BE2C (cell line): ENCODE results near the gene GAD1.

Experiments
- DNase-seq: peaks from one replicate; pipeline ENCODE4 v3.0.0-alpha.2; 2020
- H3K27me3 ChIP-seq: fragments of 250-450 bp; sonication (Bioruptor Pico); 2 replicates; pipeline ENCODE4 v1.5.1; 2020; ENCODE audit warnings: mild to moderate bottlenecking
- H3K36me3 ChIP-seq: fragments of 250-450 bp; sonication (Bioruptor Pico); 2 replicates; pipeline ENCODE4 v1.5.1; 2020; ENCODE audit warnings: mild to moderate bottlenecking
- H3K4me1 ChIP-seq: fragments of 250-450 bp; sonication (Bioruptor Pico); 2 replicates; pipeline ENCODE4 v1.5.1; 2020
- H3K4me3 ChIP-seq: 2 replicates; pipeline ENCODE4 v1.5.1; 2011; ENCODE audit warnings: low read depth, low read length
- H3K9me3 ChIP-seq: fragments of 250-450 bp; sonication (Bioruptor Pico); 2 replicates; pipeline ENCODE4 v1.5.1; 2020
- CTCF ChIP-seq: IDR thresholded peaks from 2 replicates; pipeline ENCODE4 v1.5.1; 2012; ENCODE audit warnings: mild to moderate bottlenecking, low read depth, low read length

Gene GAD1

GRCh38 chr2:170823898-170824215 lies 7.2 kb downstream of the GAD1 start:
- H3K9me3 ChIP-seq, result no peaks in the 10 kb centered on the region
- H3K4me3 ChIP-seq, result no peak overlapping the region
- H3K27me3 ChIP-seq, result peaks cover 62% of the 10 kb centered on the region
- TF ChIP-seq CTCF, result no peak
- H3K4me1 ChIP-seq, result no peaks in the 10 kb centered on the region
- no peaks in the 10 kb centered on the region for H3K36me3 ChIP-seq
- no peak for DNase-seq

- Histone ChIP-seq H3K4me3 (no peak overlapping the region), H3K36me3 (no peaks in the 10 kb centered on the region), H3K9me3 (no peaks in the 10 kb centered on the region), H3K4me1 (no peaks in the 10 kb centered on the region), H3K27me3 (peaks cover 55% of the 10 kb centered on the region)
- no peak for DNase-seq
- no peak for TF ChIP-seq CTCF
Measured at GRCh38 chr2:170824526-170825015, 7.9 kb downstream of the GAD1 start.

- H3K4me3 ChIP-seq, result no peak overlapping the region
- H3K9me3 ChIP-seq, result no peaks in the 10 kb centered on the region
- no peaks in the 10 kb centered on the region for H3K36me3 ChIP-seq
- no peak for TF ChIP-seq CTCF
- no peaks in the 10 kb centered on the region for H3K4me1 ChIP-seq
- peaks cover 21% of the 10 kb centered on the region for H3K27me3 ChIP-seq
- no peak for DNase-seq
Measured at GRCh38 chr2:170827841-170828532, 11.3 kb downstream of the GAD1 start.

GRCh38 chr2:170828533-170828916 lies 11.8 kb downstream of the GAD1 start:
- no peak for TF ChIP-seq CTCF
- no peak for DNase-seq
- Histone ChIP-seq H3K9me3 (no peaks in the 10 kb centered on the region), H3K4me3 (no peak overlapping the region), H3K27me3 (peaks cover 17% of the 10 kb centered on the region), H3K4me1 (no peaks in the 10 kb centered on the region), H3K36me3 (no peaks in the 10 kb centered on the region)

- DNase-seq, result no peak
- H3K4me3 ChIP-seq, result no peak overlapping the region
- TF ChIP-seq CTCF, result no peak
- no peaks in the 10 kb centered on the region for H3K9me3 ChIP-seq
- peaks cover 12% of the 10 kb centered on the region for H3K27me3 ChIP-seq
- no peaks in the 10 kb centered on the region for H3K36me3 ChIP-seq
- H3K4me1 ChIP-seq, result no peaks in the 10 kb centered on the region
Measured at GRCh38 chr2:170829036-170829435, 12.3 kb downstream of the GAD1 start.

- no peaks in the 10 kb centered on the region for H3K4me1 ChIP-seq
- no peaks in the 10 kb centered on the region for H3K9me3 ChIP-seq
- DNase-seq, result no peak
- no peaks in the 10 kb centered on the region for H3K36me3 ChIP-seq
- H3K27me3 ChIP-seq, result 0 out of 2 replicates have a peak, but pooled peaks cover 3% of the 10 kb centered on the region
- H3K4me3 ChIP-seq, result no peak overlapping the region
- TF ChIP-seq CTCF, result no peak
Measured at GRCh38 chr2:170830166-170830565, 13.5 kb downstream of the GAD1 start.
